CD4-positive, alpha-beta memory T cell (primary cell): Measurements from ENCODE around the gene ZNF564. TPM values are rescaled to one million over a fixed set of nuclear protein-coding genes. Genes with fewer than 3 reads are reported as not detected.
"Not testable (repeated sequence)": the region's sequence is repeated elsewhere in the genome, so short reads cannot be mapped to it uniquely, and the experiment has no call there.

Source experiments
- CTCF ChIA-PET: fragments of 350-600 bp; sonication (Branson Sonifier 250); formaldehyde crosslinking; loops from one replicate; lab custom pipeline; 2021; ENCODE audit warnings: inconsistent platforms; ENCODE audit not compliant: partially characterized antibody; lab: Charles Lee
- POLR2A ChIA-PET: fragments of 350-600 bp; sonication (Branson Sonifier 250); formaldehyde crosslinking; loops from one replicate; lab custom pipeline; 2021; ENCODE audit not compliant: partially characterized antibody; lab: Charles Lee
- DNase-seq, 5 donors: peaks; one replicate each; pipeline versions ENCODE4 v3.0.0 to v3.0.0-alpha.2; 2020 to 2022; ENCODE audit warnings: mixed read lengths in 1 of 5
- H3K27ac ChIP-seq: one replicate; pipeline ENCODE4 v1.7.0; 2013; ENCODE audit warnings: low read depth, low read length
- H3K27me3 ChIP-seq: 2 replicates; pipeline ENCODE4 v1.7.0; 2013; ENCODE audit warnings: mild to moderate bottlenecking, low read length, moderate library complexity; ENCODE audit not compliant: insufficient read depth
- H3K36me3 ChIP-seq: 2 replicates; pipeline ENCODE4 v1.7.0; 2013; ENCODE audit warnings: mild to moderate bottlenecking, low read length, moderate library complexity; ENCODE audit not compliant: insufficient read depth
- H3K4me1 ChIP-seq: 2 replicates; pipeline ENCODE4 v1.7.0; 2013; ENCODE audit warnings: mild to moderate bottlenecking, low read length, moderate library complexity; ENCODE audit not compliant: insufficient read depth
- H3K4me3 ChIP-seq, 2 donors: one replicate each; pipeline ENCODE4 v1.7.0; 2013; ENCODE audit warnings: low read length in 2 of 2, mild to moderate bottlenecking in 1 of 2
- H3K9me3 ChIP-seq, 2 donors: one replicate each; pipeline ENCODE4 v1.7.0; 2013; ENCODE audit warnings: low read length in 2 of 2, control low read depth in 1 of 2; ENCODE audit not compliant: control insufficient read depth in 1 of 2
- H3K27ac Mint-ChIP-seq, 7 donors: one replicate each; pipeline ENCODE4 v1.8.0; 2020 to 2021; ENCODE audit warnings: mixed read lengths in 7 of 7, mild to moderate bottlenecking in 6 of 7, inconsistent platforms in 3 of 7, moderate library complexity in 3 of 7
- H3K27me3 Mint-ChIP-seq, 2 donors: one replicate each; pipeline ENCODE4 v1.8.0; 2020 to 2021; ENCODE audit warnings: mixed read lengths in 2 of 2
- H3K36me3 Mint-ChIP-seq, 2 donors: one replicate each; pipeline ENCODE4 v1.8.0; 2020 to 2021; ENCODE audit warnings: mixed read lengths in 2 of 2, inconsistent platforms in 1 of 2, mild to moderate bottlenecking in 1 of 2
- H3K4me1 Mint-ChIP-seq, 4 donors: one replicate each; pipeline ENCODE4 v1.8.0; 2020 to 2021; ENCODE audit warnings: mixed read lengths in 4 of 4, mild to moderate bottlenecking in 1 of 4
- H3K4me3 Mint-ChIP-seq, 8 donors: one replicate each; pipeline ENCODE4 v1.8.0; 2020 to 2021; ENCODE audit warnings: mixed read lengths in 8 of 8, mild to moderate bottlenecking in 7 of 8, moderate library complexity in 6 of 8, inconsistent platforms in 3 of 8
- H3K9me3 Mint-ChIP-seq, 8 donors: one replicate each; pipeline ENCODE4 v1.8.0; 2020 to 2021; ENCODE audit warnings: mixed read lengths in 8 of 8, mild to moderate bottlenecking in 5 of 8, inconsistent platforms in 3 of 8, moderate library complexity in 1 of 8
- intact Hi-C: fragments of 100-400 bp; cut with micrococcal nuclease; formaldehyde crosslinking; loops from one replicate; pipeline ENCODE4 v1.15.1; 2023
- polyA plus RNA-seq, 2 donors: library from polyadenylated mRNA; unstranded; fragments of 300-500 nt; fragmentation: Illumina TruSeq; gene quantifications; one replicate each; pipeline ENCODE4 v1.2.3, GENCODE V29; 2021
- total RNA-seq, 2 experiments: library from RNA; stranded (reverse); gene quantifications; one replicate each; pipeline ENCODE4 v1.2.3, GENCODE V29; 2021

The ZNF564 gene
- total and polyA plus RNA-seq, 4 experiments from 2014 or later: 11.2 to 30.6 (median 22.3) TPM

DNA sequence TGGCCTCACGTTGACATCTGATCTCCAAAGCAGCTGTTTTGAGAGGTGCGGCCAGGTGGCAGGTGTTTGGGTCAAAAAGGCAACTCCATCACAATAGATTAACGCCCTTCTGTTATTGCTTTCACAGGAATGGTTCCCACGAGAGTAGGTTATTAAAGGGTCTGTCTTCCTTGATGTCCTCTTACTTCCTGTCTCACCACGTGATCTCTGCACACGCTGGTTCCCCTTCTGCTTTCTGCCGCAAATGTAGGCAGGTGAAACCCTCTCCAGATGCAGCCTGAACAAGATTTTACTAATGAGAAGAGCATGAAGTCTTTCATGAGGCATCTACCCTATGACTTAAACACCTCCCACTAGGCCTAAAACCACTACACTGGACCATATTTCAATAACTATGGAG, 22.8 kb upstream of the ZNF564 start:
- Histone ChIP-seq H3K4me1 (no peaks in the 10 kb centered on the region), H3K27ac (no peak overlapping the region), H3K9me3 (no peaks in the 10 kb centered on the region), H3K4me3 (no peak overlapping the region), H3K36me3 (no peaks in the 10 kb centered on the region), H3K27me3 (no peaks in the 10 kb centered on the region)
- Mint-ChIP-seq H3K9me3 (peaks cover 0 to 4% (median 0%) of the 10 kb centered on the region in 8 donors), H3K36me3 (peaks cover 8% of the 10 kb centered on the region in 2 donors), H3K27me3 (no peaks in the 10 kb centered on the region), H3K4me1 (peaks cover 3 to 7% (median 5%) of the 10 kb centered on the region in 4 donors), H3K4me3 (no peak overlapping the region), H3K27ac (peak overlapping the region in 5 of 7 donors; percentile 18 to 76 (median 68))
- no peak for DNase-seq
- ChIA-PET CTCF (no interaction called here), POLR2A (no interaction called here)
- intact Hi-C loops: no loop called here

DNA sequence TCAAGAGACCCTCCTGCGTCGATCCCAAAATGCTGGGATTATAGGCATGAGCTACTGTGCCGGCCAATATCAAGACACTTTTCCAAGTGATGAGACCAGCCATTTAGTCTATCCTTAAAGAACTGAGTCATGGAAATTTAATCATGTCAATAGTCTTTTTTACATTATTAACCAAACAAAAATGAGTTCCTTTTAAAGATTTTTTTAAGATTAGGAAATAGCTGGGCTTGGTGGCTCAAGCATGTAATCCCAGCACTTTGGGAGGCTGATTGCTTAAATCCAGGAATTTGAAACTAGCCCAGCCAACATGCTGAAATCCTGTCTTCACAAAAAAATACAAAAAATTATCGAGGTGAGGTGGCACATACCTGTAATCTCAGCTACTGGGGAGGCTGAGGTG, 16.7 kb upstream of the ZNF564 start:
- intact Hi-C loops: no loop called here
- no peaks in the 10 kb centered on the region for H3K36me3 ChIP-seq

DNA sequence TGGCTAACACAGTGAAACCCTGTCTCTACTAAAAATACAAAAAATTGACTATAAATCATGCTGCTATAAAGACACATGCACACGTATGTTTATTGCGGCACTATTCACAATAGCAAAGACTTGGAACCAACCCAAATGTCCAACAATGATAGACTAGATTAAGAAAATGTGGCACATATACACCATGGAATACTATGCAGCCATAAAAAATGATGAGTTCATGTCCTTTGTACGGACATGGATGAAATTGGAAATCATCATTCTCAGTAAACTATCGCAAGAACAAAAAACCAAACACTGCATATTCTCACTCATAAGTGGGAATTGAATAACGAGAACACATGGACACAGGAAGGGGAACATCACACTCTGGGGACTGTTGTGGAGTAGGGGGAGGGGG, 15.1 kb upstream of the ZNF564 start:
- CTCF ChIA-PET: interaction anchor here (0.7 to 1.6 kb wide), 4 partner anchors 103 to 191 kb away, joined by 3 to 8 read pairs (median 5); a partner anchor contains a TSS
- H3K27me3 ChIP-seq, DNase-seq, H3K36me3 ChIP-seq, H3K4me3 Mint-ChIP-seq, H3K4me1 Mint-ChIP-seq, H3K4me1 ChIP-seq, intact Hi-C loops, H3K9me3 Mint-ChIP-seq, H3K9me3 ChIP-seq, H3K27ac Mint-ChIP-seq, H3K27ac ChIP-seq, H3K4me3 ChIP-seq, H3K36me3 Mint-ChIP-seq, POLR2A ChIA-PET, H3K27me3 Mint-ChIP-seq: not testable (repeated sequence)

More for the DNA sequence above, 16.7 kb upstream of the ZNF564 start:
- no peak overlapping the region for H3K4me3 ChIP-seq
- POLR2A ChIA-PET: interaction anchor here (1.0 kb wide), 1 partner anchor 43 kb away, joined by 3 read pairs; the partner anchor contains the start of genes ZNF490 and ZNF791
- Mint-ChIP-seq H3K9me3 (no peaks in the 10 kb centered on the region), H3K27me3 (no peaks in the 10 kb centered on the region), H3K36me3 (no peaks in the 10 kb centered on the region), H3K4me1 (peaks cover 4 to 5% (median 5%) of the 10 kb centered on the region in 4 donors), H3K4me3 (no peak overlapping the region), H3K27ac (no peak overlapping the region)
- no peaks in the 10 kb centered on the region for H3K27me3 ChIP-seq
- DNase-seq: no peak
- CTCF ChIA-PET: interaction anchor here (0.8 to 4.6 kb wide), 5 partner anchors 35 to 279 kb away, joined by 3 to 31 read pairs (median 3); no protein-coding TSS in a partner anchor
- no peak overlapping the region for H3K27ac ChIP-seq
- H3K4me1 ChIP-seq: no peaks in the 10 kb centered on the region
- no peaks in the 10 kb centered on the region for H3K9me3 ChIP-seq

DNA sequence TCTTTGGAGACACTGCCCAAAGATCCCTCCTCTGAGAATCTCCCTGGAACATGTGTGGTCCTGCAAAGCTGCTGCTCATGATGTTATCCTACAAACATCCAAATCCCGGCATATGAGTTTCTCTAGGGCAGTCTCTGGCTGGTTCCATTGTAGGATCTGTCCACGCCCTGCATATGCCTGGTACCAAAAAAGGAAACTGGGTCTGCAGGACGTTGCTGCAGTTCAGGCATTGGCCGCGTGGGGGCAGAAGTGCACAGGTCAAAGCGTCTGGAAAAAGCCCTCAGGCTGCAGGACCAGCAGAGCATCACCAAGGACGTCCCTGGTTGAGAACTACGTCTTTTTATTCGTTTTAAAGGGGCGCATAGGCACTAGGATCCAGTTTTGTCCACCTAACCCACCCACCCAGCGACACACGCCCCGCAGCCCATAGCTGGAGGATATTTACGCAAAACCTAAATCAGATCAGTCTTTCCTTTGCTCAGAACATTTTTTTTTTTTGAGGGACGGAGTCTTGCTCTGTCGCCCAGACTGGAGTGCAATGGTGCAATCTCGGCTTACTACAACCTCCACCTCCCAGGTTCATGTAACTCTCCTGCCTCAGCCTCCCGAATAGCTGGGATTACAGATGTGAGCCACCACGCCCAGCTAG, 12.9 kb upstream of the ZNF564 start:
- no peaks in the 10 kb centered on the region for H3K36me3 Mint-ChIP-seq
- Histone ChIP-seq H3K27ac (no peak overlapping the region), H3K9me3 (no peaks in the 10 kb centered on the region), H3K4me3 (no peak overlapping the region), H3K36me3 (no peaks in the 10 kb centered on the region), H3K27me3 (no peaks in the 10 kb centered on the region), H3K4me1 (no peaks in the 10 kb centered on the region)
- H3K27ac Mint-ChIP-seq: peak overlapping the region in 1 of 7 donors; percentile 53
- no peaks in the 10 kb centered on the region for H3K9me3 Mint-ChIP-seq
- peak overlapping the region in 1 of 8 donors; percentile 33 for H3K4me3 Mint-ChIP-seq
- intact Hi-C loops: loop anchor here (1.0 to 2.0 kb wide), 5 partner anchors 46 to 361 kb away; partner anchors contain the start of genes ZNF490 and ZNF791
- DNase-seq: peak; percentile 84 to 90 (median 85)
- H3K4me1 Mint-ChIP-seq: peaks cover 4 to 5% (median 5%) of the 10 kb centered on the region in 4 donors
- H3K27me3 Mint-ChIP-seq: no peaks in the 10 kb centered on the region
- POLR2A ChIA-PET: interaction anchor here (0.6 to 1.0 kb wide), 4 partner anchors 9 to 156 kb away, joined by 3 to 4 read pairs (median 4); no protein-coding TSS in a partner anchor
- CTCF ChIA-PET: interaction anchor here (0.7 to 3.4 kb wide), 19 partner anchors 8 to 361 kb away, joined by 3 to 51 read pairs (median 4); partner anchors contain the start of genes DHPS, MAN2B1, WDR83 and ZNF490

DNA sequence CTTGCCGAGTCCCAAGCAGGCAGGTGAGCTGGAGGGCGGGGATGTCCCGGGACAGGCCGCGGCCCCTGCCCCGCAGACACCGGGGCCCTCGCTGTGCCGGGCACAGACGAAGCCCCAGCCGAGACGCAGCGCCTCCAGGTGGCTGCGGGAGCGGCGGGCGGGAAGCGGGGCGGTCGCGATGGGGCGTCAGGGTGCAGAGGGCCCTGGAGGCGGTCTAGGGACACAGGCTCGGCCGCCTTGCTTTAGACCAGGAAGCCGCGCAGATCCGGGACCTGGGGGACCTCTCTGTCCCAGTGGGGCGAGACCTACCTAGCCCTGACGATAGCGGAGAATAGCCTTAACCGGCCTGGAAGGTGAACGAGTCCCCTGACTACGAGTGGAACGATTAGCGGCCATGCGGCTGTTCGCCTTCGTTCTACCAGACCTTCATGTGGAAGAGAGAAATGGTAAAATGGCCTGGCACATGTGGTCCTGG, 4.2 kb upstream of the ZNF564 start:
- Mint-ChIP-seq H3K9me3 (no peaks in the 10 kb centered on the region), H3K27me3 (no peaks in the 10 kb centered on the region), H3K27ac (no peak overlapping the region), H3K4me3 (no peak overlapping the region), H3K36me3 (peaks cover 0 to 9% of the 10 kb centered on the region in 2 donors), H3K4me1 (peaks cover 8 to 25% (median 13%) of the 10 kb centered on the region in 4 donors)
- H3K36me3 ChIP-seq: no peaks in the 10 kb centered on the region
- no peak for DNase-seq
- H3K4me1 ChIP-seq: peaks cover 11% of the 10 kb centered on the region
- H3K27me3 ChIP-seq: no peaks in the 10 kb centered on the region
- ChIA-PET CTCF (no interaction called here), POLR2A (interaction anchor here (0.6 kb wide), 1 partner anchor 9 kb away, joined by 4 read pairs; no protein-coding TSS in a partner anchor)
- no peak overlapping the region for H3K4me3 ChIP-seq
- H3K9me3 ChIP-seq: no peaks in the 10 kb centered on the region
- intact Hi-C loops: no loop called here
- H3K27ac ChIP-seq: no peak overlapping the region

DNA sequence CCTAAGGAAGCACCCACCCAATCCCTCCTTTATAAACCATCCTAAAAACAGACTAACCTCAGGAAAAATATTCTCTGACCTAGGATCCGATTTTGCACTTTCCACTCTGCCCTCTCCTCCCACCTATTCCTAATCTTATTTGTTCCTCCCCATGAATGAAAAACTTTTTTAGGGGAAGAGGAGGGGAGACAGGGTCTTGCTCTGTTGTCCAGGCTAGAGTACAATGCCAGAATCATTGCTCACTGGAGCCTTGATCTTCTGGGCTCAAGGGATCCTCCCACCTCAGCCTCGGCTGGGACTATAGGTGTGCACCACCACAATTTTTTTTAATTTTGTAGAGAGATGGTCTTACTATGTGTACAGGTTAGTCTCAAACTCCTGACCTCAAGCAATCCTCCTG, 4.4 kb downstream of the ZNF564 start:
- no peaks in the 10 kb centered on the region for H3K27me3 Mint-ChIP-seq
- H3K4me3 Mint-ChIP-seq: peak overlapping the region in 1 of 8 donors; percentile 64
- Histone ChIP-seq H3K36me3 (no peaks in the 10 kb centered on the region), H3K9me3 (no peaks in the 10 kb centered on the region), H3K4me3 (no peak overlapping the region), H3K4me1 (peaks cover 49% of the 10 kb centered on the region), H3K27ac (no peak overlapping the region), H3K27me3 (no peaks in the 10 kb centered on the region)
- peaks cover 0 to 11% (median 4%) of the 10 kb centered on the region in 8 donors for H3K9me3 Mint-ChIP-seq
- ChIA-PET CTCF (no interaction called here), POLR2A (interaction anchor here (0.6 kb wide), 1 partner anchor 238 kb away, joined by 3 read pairs; no protein-coding TSS in a partner anchor)
- peaks cover 38 to 52% of the 10 kb centered on the region in 2 donors for H3K36me3 Mint-ChIP-seq
- peak overlapping the region in 3 of 7 donors; percentile 72 to 77 (median 74) for H3K27ac Mint-ChIP-seq
- intact Hi-C loops: no loop called here
- peaks cover 42 to 73% (median 59%) of the 10 kb centered on the region in 4 donors for H3K4me1 Mint-ChIP-seq
- no peak for DNase-seq

DNA sequence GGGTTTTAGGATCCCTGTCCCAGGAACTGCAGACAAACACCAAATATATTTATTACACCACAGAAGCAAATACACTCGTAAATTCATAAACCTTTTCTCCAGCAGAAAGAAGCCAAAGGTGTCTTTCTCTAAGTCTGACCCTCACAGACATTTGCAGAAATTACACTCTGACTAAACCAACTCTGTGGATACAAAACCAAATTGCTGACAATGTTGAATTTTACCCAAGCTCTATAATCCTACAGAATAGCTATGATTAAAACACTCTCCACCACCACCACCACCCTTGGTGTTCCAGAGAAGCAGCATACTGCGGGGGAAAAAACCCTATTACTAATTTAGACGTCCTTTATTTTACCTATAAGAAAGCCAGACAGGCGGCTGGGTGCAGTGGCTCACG, 5.2 kb downstream of the ZNF564 start:
- DNase-seq: no peak
- intact Hi-C loops: no loop called here
- H3K4me3 ChIP-seq: no peak overlapping the region
- no peaks in the 10 kb centered on the region for H3K9me3 ChIP-seq
- Mint-ChIP-seq H3K9me3 (peaks cover 0 to 11% (median 4%) of the 10 kb centered on the region in 8 donors), H3K4me1 (peaks cover 37 to 67% (median 53%) of the 10 kb centered on the region in 4 donors), H3K4me3 (peak overlapping the region in 2 of 8 donors; percentile 7 to 13), H3K27ac (peak overlapping the region in 3 of 7 donors; percentile 44 to 74 (median 73)), H3K36me3 (peaks cover 38 to 46% of the 10 kb centered on the region in 2 donors), H3K27me3 (no peaks in the 10 kb centered on the region)
- ChIA-PET CTCF (interaction anchor here (1.6 kb wide), 1 partner anchor 51 kb away, joined by 4 read pairs; no protein-coding TSS in a partner anchor), POLR2A (no interaction called here)
- peaks cover 48% of the 10 kb centered on the region for H3K4me1 ChIP-seq
- no peaks in the 10 kb centered on the region for H3K27me3 ChIP-seq
- no peaks in the 10 kb centered on the region for H3K36me3 ChIP-seq
- H3K27ac ChIP-seq: no peak overlapping the region
